Measurements from ENCODE around the gene EGLN2. TPM values are rescaled to one million over a fixed set of nuclear protein-coding genes. Genes with fewer than 3 reads are reported as not detected.

The EGLN2 gene
- total RNA-seq, 1 experiment from 2014 or later = 115 TPM

- H3K27me3 ChIP-seq (ENCODE audit: control insufficient read depth, insufficient read depth, low read length) = no peaks in the 10 kb centered on the region
- BruUV-seq (replicated peaks) = no TSS peak
- H3K9me3 ChIP-seq (ENCODE audit: control insufficient read depth, insufficient read depth, low read depth, low read length) = no peaks in the 10 kb centered on the region
- no peak for ATAC-seq
- no peak overlapping the region for H3K4me3 ChIP-seq (ENCODE audit: low read depth in 2 of 2, low read length in 2 of 2)
- TF ChIP-seq SIN3A (IDR thresholded peaks at IDR 0.05; ENCODE audit: borderline replicate concordance, insufficient read depth, low read depth, low read length) (no peak), REST (IDR thresholded peaks at IDR 0.05; ENCODE audit: insufficient read depth in 1 of 2, low read depth in 2 of 2, low read length in 1 of 2) (no peak), TCF7L2 (IDR thresholded peaks at IDR 0.05; ENCODE audit: low read depth, low read length) (no peak), POLR2AphosphoS5 (IDR thresholded peaks at IDR 0.05; ENCODE audit: low read depth, low read length) (no peak)
- TF ChIP-seq, protein P1, sequence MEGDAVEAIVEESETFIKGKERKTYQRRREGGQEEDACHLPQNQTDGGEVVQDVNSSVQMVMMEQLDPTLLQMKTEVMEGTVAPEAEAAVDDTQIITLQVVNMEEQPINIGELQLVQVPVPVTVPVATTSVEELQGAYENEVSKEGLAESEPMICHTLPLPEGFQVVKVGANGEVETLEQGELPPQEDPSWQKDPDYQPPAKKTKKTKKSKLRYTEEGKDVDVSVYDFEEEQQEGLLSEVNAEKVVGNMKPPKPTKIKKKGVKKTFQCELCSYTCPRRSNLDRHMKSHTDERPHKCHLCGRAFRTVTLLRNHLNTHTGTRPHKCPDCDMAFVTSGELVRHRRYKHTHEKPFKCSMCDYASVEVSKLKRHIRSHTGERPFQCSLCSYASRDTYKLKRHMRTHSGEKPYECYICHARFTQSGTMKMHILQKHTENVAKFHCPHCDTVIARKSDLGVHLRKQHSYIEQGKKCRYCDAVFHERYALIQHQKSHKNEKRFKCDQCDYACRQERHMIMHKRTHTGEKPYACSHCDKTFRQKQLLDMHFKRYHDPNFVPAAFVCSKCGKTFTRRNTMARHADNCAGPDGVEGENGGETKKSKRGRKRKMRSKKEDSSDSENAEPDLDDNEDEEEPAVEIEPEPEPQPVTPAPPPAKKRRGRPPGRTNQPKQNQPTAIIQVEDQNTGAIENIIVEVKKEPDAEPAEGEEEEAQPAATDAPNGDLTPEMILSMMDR (IDR thresholded peaks at IDR 0.05) = no peak
- H3K36me3 ChIP-seq (ENCODE audit: control insufficient read depth, insufficient read depth, low read length) = no peaks in the 10 kb centered on the region
- in situ Hi-C loops (cut with HindIII; ENCODE audit: low pct_unique_long_range_greater_than_20kb, low sequenced_read_pairs) = no loop called here
- H3K4me1 ChIP-seq (ENCODE audit: control insufficient read depth, insufficient read depth, low read length) = peaks cover 6% of the 10 kb centered on the region; the same call in 1 of the 2 replicates
- H3K27ac ChIP-seq (ENCODE audit: low read length) = no peak overlapping the region
- intact Hi-C loops (cut with micrococcal nuclease; ENCODE audit: unreplicated experiment) = no loop called here
- CTCF ChIA-PET = no interaction called here
- POLR2A ChIA-PET = interaction anchor here (0.6 kb wide), 1 partner anchor 10 kb away, joined by 4 read pairs; no protein-coding TSS in a partner anchor
- DNase-seq (ENCODE audit: low read depth, low spot score) = no peak
Measured at GRCh38 chr19:40780582-40780981, 18.4 kb upstream of the EGLN2 start.

GRCh38 chr19:40781140-40781539, 17.9 kb upstream of the EGLN2 start:
- in situ Hi-C loops (cut with HindIII; ENCODE audit: low pct_unique_long_range_greater_than_20kb, low sequenced_read_pairs) (no loop called here), intact Hi-C loops (cut with micrococcal nuclease; ENCODE audit: unreplicated experiment) (no loop called here)
- POLR2A ChIA-PET = no interaction called here
- Histone ChIP-seq H3K4me1 (ENCODE audit: control insufficient read depth, insufficient read depth, low read length) (peaks cover 6% of the 10 kb centered on the region; the same call in 1 of the 2 replicates), H3K27ac (ENCODE audit: low read length) (no peak overlapping the region), H3K4me3 (ENCODE audit: low read depth in 2 of 2, low read length in 2 of 2) (no peak overlapping the region), H3K27me3 (ENCODE audit: control insufficient read depth, insufficient read depth, low read length) (no peaks in the 10 kb centered on the region), H3K36me3 (ENCODE audit: control insufficient read depth, insufficient read depth, low read length) (no peaks in the 10 kb centered on the region), H3K9me3 (ENCODE audit: control insufficient read depth, insufficient read depth, low read depth, low read length) (no peaks in the 10 kb centered on the region)
- DNase-seq (ENCODE audit: low read depth, low spot score) = no peak
- TF ChIP-seq SIN3A (IDR thresholded peaks at IDR 0.05; ENCODE audit: borderline replicate concordance, insufficient read depth, low read depth, low read length) (no peak), TCF7L2 (IDR thresholded peaks at IDR 0.05; ENCODE audit: low read depth, low read length) (no peak), POLR2AphosphoS5 (IDR thresholded peaks at IDR 0.05; ENCODE audit: low read depth, low read length) (no peak), REST (IDR thresholded peaks at IDR 0.05; ENCODE audit: insufficient read depth in 1 of 2, low read depth in 2 of 2, low read length in 1 of 2) (no peak)
- TF ChIP-seq, protein P1 (IDR thresholded peaks at IDR 0.05) = no peak
- ATAC-seq = no peak
- CTCF ChIA-PET = no interaction called here
- no TSS peak for BruUV-seq (replicated peaks)
